SK-N-SH treated with all-trans-retinoic acid at 6 μM for 48 hours (cell line): ENCODE measurements around the gene KCNJ16.

Source experiments
- ATAC-seq: fragments of 200-7000 bp; cut with Tn5 transposase; 3 replicates; pipeline ENCODE4 v1.9.1; 2020; ENCODE audit warnings: mild to moderate bottlenecking, moderate library complexity
- ARNTL ChIP-seq: fragments of 450-650 bp; formaldehyde crosslinking; IDR thresholded peaks from 2 replicates; pipeline ENCODE4 v1.5.0; 2020; ENCODE audit warnings: low read depth, mild to moderate bottlenecking, moderate library complexity, borderline replicate concordance
- BACH2 ChIP-seq: fragments of 250-450 bp; sonication (Bioruptor Pico); IDR thresholded peaks from 2 replicates; pipeline ENCODE4 v1.9.0; 2021; ENCODE audit warnings: mild to moderate bottlenecking, borderline replicate concordance
- CSDC2 ChIP-seq: fragments of 250-450 bp; sonication (Bioruptor Pico); IDR thresholded peaks from 2 replicates; pipeline ENCODE4 v1.5.0; 2020; ENCODE audit warnings: mild to moderate bottlenecking, moderate library complexity
- ESRRG ChIP-seq: fragments of 250-450 bp; sonication (Bioruptor Pico); IDR thresholded peaks from 2 replicates; pipeline ENCODE4 v1.6.1; 2021; ENCODE audit warnings: mild to moderate bottlenecking
- GLIS3 ChIP-seq: fragments of 250-450 bp; sonication (Bioruptor Pico); IDR thresholded peaks from 2 replicates; pipeline ENCODE4 v1.5.0; 2020; ENCODE audit warnings: mild to moderate bottlenecking, moderate library complexity
- ISL1 ChIP-seq: fragments of 250-450 bp; sonication (Bioruptor Pico); IDR thresholded peaks from 2 replicates; pipeline ENCODE4 v2.1.2; 2022; ENCODE audit warnings: mild to moderate bottlenecking, moderate library complexity
- OSR1 ChIP-seq: fragments of 250-450 bp; sonication (Bioruptor Pico); IDR thresholded peaks from 2 replicates; pipeline ENCODE4 v1.8.0; 2022; ENCODE audit warnings: moderate library complexity, mild to moderate bottlenecking, inconsistent platforms
- POU6F1 ChIP-seq: fragments of 250-450 bp; sonication (Bioruptor Pico); IDR thresholded peaks from 2 replicates; pipeline ENCODE4 v1.8.0; 2021; ENCODE audit warnings: low read depth, mild to moderate bottlenecking, moderate library complexity, borderline replicate concordance
- PPARA ChIP-seq: fragments of 250-450 bp; sonication (Bioruptor Pico); IDR thresholded peaks from 2 replicates; pipeline ENCODE4 v1.5.0; 2020; ENCODE audit warnings: mild to moderate bottlenecking, borderline replicate concordance
- RARB ChIP-seq: fragments of 250-450 bp; sonication (Bioruptor Pico); IDR thresholded peaks from 2 replicates; pipeline ENCODE4 v1.8.0; 2021; ENCODE audit warnings: mild to moderate bottlenecking, moderate library complexity
- SNAI2 ChIP-seq: fragments of 250-450 bp; sonication (Bioruptor Pico); IDR thresholded peaks from 2 replicates; pipeline ENCODE4 v1.5.0; 2020; ENCODE audit warnings: mild to moderate bottlenecking, moderate library complexity
- TCF4 ChIP-seq: fragments of 250-450 bp; sonication (Bioruptor Pico); IDR thresholded peaks from 2 replicates; pipeline ENCODE4 v1.8.0; 2021; ENCODE audit warnings: mild to moderate bottlenecking, moderate library complexity, borderline replicate concordance
- TOX ChIP-seq: fragments of 250-450 bp; sonication (Bioruptor Pico); IDR thresholded peaks from 2 replicates; pipeline ENCODE4 v1.8.0; 2021; ENCODE audit warnings: mild to moderate bottlenecking, moderate library complexity, borderline replicate concordance
- ZC3H10 ChIP-seq: fragments of 250-450 bp; sonication (Bioruptor Pico); IDR thresholded peaks from 2 replicates; pipeline ENCODE4 v1.5.1; 2021; ENCODE audit warnings: mild to moderate bottlenecking, moderate library complexity
- ZFP3 ChIP-seq: fragments of 250-450 bp; sonication (Bioruptor Pico); IDR thresholded peaks from 2 replicates; pipeline ENCODE4 v1.5.0; 2020; ENCODE audit warnings: mild to moderate bottlenecking, moderate library complexity
- ZFP30 ChIP-seq: fragments of 450-650 bp; formaldehyde crosslinking; IDR thresholded peaks from 2 replicates; pipeline ENCODE4 v1.5.0; 2022; ENCODE audit warnings: mild to moderate bottlenecking, moderate library complexity
- ZNF565 ChIP-seq: fragments of 450-650 bp; formaldehyde crosslinking; conservative IDR thresholded peaks from 2 replicates; pipeline ENCODE4 v1.5.0; 2020; ENCODE audit warnings: low read depth, mild to moderate bottlenecking, moderate library complexity
- ZNF70 ChIP-seq: fragments of 450-650 bp; formaldehyde crosslinking; IDR thresholded peaks from 2 replicates; pipeline ENCODE4 v1.5.0; 2020; ENCODE audit warnings: mild to moderate bottlenecking, moderate library complexity
- ZNF8 ChIP-seq: fragments of 450-650 bp; formaldehyde crosslinking; IDR thresholded peaks from 2 replicates; pipeline ENCODE4 v1.5.0; 2020; ENCODE audit warnings: mild to moderate bottlenecking, moderate library complexity
- TF ChIP-seq, protein P1 (sequence below): fragments of 250-450 bp; sonication (Bioruptor Pico); IDR thresholded peaks from 2 replicates; pipeline ENCODE4 v1.5.0; 2020; ENCODE audit warnings: mild to moderate bottlenecking, moderate library complexity
- TF ChIP-seq, protein P2 (sequence below): fragments of 250-450 bp; sonication (Bioruptor Pico); IDR thresholded peaks from 2 replicates; pipeline ENCODE4 v1.5.1; 2021; ENCODE audit warnings: mild to moderate bottlenecking, moderate library complexity
- TF ChIP-seq, protein P3 (sequence below): fragments of 250-450 bp; sonication (Bioruptor Pico); IDR thresholded peaks from 2 replicates; pipeline ENCODE4 v1.5.1; 2020; ENCODE audit warnings: low read depth, mild to moderate bottlenecking, moderate library complexity

Gene KCNJ16

GRCh38 chr17:70060415-70060814 lies 14.6 kb upstream of the KCNJ16 start:
- TF ChIP-seq, protein P1, sequence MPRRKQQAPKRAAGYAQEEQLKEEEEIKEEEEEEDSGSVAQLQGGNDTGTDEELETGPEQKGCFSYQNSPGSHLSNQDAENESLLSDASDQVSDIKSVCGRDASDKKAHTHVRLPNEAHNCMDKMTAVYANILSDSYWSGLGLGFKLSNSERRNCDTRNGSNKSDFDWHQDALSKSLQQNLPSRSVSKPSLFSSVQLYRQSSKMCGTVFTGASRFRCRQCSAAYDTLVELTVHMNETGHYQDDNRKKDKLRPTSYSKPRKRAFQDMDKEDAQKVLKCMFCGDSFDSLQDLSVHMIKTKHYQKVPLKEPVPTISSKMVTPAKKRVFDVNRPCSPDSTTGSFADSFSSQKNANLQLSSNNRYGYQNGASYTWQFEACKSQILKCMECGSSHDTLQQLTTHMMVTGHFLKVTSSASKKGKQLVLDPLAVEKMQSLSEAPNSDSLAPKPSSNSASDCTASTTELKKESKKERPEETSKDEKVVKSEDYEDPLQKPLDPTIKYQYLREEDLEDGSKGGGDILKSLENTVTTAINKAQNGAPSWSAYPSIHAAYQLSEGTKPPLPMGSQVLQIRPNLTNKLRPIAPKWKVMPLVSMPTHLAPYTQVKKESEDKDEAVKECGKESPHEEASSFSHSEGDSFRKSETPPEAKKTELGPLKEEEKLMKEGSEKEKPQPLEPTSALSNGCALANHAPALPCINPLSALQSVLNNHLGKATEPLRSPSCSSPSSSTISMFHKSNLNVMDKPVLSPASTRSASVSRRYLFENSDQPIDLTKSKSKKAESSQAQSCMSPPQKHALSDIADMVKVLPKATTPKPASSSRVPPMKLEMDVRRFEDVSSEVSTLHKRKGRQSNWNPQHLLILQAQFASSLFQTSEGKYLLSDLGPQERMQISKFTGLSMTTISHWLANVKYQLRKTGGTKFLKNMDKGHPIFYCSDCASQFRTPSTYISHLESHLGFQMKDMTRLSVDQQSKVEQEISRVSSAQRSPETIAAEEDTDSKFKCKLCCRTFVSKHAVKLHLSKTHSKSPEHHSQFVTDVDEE (CRISPR knock-in tag), result no peak
- TF ChIP-seq ISL1, result no peak
- TF ChIP-seq, protein P2, sequence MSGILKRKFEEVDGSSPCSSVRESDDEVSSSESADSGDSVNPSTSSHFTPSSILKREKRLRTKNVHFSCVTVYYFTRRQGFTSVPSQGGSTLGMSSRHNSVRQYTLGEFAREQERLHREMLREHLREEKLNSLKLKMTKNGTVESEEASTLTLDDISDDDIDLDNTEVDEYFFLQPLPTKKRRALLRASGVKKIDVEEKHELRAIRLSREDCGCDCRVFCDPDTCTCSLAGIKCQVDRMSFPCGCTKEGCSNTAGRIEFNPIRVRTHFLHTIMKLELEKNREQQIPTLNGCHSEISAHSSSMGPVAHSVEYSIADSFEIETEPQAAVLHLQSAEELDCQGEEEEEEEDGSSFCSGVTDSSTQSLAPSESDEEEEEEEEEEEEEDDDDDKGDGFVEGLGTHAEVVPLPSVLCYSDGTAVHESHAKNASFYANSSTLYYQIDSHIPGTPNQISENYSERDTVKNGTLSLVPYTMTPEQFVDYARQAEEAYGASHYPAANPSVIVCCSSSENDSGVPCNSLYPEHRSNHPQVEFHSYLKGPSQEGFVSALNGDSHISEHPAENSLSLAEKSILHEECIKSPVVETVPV, result no peak
- TF ChIP-seq ESRRG (CRISPR knock-in tag), result no peak
- no peak for TF ChIP-seq ZFP3
- ATAC-seq, result peak; percentile 61; the same call in 2 of the 3 replicates

DNA sequence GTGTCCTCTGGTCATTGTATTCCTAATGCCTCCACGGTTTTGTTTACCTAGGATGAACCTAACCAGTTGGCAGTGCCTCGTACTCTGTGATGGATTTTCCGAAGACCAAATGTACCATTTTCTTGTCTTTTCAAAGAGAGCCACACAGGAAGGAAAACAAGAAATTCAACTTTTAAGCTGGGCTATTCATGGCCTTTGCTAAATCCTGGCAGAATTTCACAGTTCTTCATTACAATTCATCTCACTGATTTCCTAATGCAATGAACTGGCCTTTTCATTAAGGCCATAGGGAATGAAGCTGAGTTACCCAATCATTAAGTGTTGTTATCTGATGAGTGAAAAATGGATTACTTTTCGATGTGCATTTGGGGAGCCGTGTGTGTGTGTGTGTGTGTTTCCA lies 7.9 kb upstream of the KCNJ16 start:
- ATAC-seq, result no peak
- TF ChIP-seq RARB (CRISPR knock-in tag) (no peak), PPARA (no peak), GLIS3 (CRISPR knock-in tag) (no peak), SNAI2 (no peak), CSDC2 (CRISPR knock-in tag) (no peak), ZFP30 (CRISPR knock-in tag) (no peak), TCF4 (CRISPR knock-in tag) (no peak), TOX (CRISPR knock-in tag) (no peak), ZNF565 (CRISPR knock-in tag) (no peak), ZNF8 (no peak), ISL1 (no peak), BACH2 (CRISPR knock-in tag) (no peak), ESRRG (CRISPR knock-in tag) (no peak), ZFP3 (no peak), POU6F1 (CRISPR knock-in tag) (no peak)
- TF ChIP-seq, protein P1 (CRISPR knock-in tag), result no peak
- TF ChIP-seq, protein P3, sequence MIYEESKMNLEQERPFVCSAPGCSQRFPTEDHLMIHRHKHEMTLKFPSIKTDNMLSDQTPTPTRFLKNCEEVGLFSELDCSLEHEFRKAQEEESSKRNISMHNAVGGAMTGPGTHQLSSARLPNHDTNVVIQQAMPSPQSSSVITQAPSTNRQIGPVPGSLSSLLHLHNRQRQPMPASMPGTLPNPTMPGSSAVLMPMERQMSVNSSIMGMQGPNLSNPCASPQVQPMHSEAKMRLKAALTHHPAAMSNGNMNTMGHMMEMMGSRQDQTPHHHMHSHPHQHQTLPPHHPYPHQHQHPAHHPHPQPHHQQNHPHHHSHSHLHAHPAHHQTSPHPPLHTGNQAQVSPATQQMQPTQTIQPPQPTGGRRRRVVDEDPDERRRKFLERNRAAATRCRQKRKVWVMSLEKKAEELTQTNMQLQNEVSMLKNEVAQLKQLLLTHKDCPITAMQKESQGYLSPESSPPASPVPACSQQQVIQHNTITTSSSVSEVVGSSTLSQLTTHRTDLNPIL (CRISPR knock-in tag), result no peak
- TF ChIP-seq, protein P2, result no peak

- ATAC-seq, result no peak
- no peak for TF ChIP-seq TOX (CRISPR knock-in tag)
- TF ChIP-seq ARNTL (CRISPR knock-in tag), result no peak
- no peak for TF ChIP-seq BACH2 (CRISPR knock-in tag)
- TF ChIP-seq PPARA, result no peak
- TF ChIP-seq OSR1 (CRISPR knock-in tag), result no peak
- TF ChIP-seq, protein P3 (CRISPR knock-in tag), result no peak
- TF ChIP-seq, protein P2, result no peak
- no peak for TF ChIP-seq ZFP30 (CRISPR knock-in tag)
- no peak for TF ChIP-seq ISL1
- TF ChIP-seq TCF4 (CRISPR knock-in tag), result no peak
- no peak for TF ChIP-seq ZNF70 (CRISPR knock-in tag)
- TF ChIP-seq ZNF8, result no peak
- TF ChIP-seq RARB (CRISPR knock-in tag), result no peak
- TF ChIP-seq ZC3H10 (CRISPR knock-in tag), result no peak
Measured at GRCh38 chr17:70070305-70071027, 4.6 kb upstream of the KCNJ16 start.
